OCI-LY7 (cell line): ENCODE data around the gene COL4A2. TPM values are rescaled to one million over a fixed set of nuclear protein-coding genes. Genes with fewer than 3 reads are reported as not detected.

ENCODE experiments used
- BruUV-seq: library from RNA; stranded (reverse); fragments of 400-500 nt; replicated peaks from 2 replicates; lab custom pipeline; 2021; lab: Mats Ljungman, UMichigan
- CTCF ChIA-PET: fragments of 300-600 bp; sonication (Branson Sonifier 250); formaldehyde crosslinking; loops from one replicate; lab custom pipeline; 2022; ENCODE audit warnings: antibody characterized with exemption; ENCODE audit not compliant: unreplicated experiment; lab: Charles Lee
- POLR2A ChIA-PET: fragments of 300-600 bp; sonication (Branson Sonifier 250); formaldehyde crosslinking; loops from one replicate; lab custom pipeline; 2022; ENCODE audit warnings: antibody characterized with exemption; lab: Charles Lee
- DNase-seq: peaks from one replicate; pipeline ENCODE4 v3.0.0-alpha.2; 2015; ENCODE audit warnings: low spot score
- H2AFZ ChIP-seq: fragments of 200-600 bp; sonication (generic), shearing (Covaris generic); 2 replicates; pipeline ENCODE4 v1.6.1; 2014; ENCODE audit warnings: mild to moderate bottlenecking, antibody characterized with exemption, low read length, moderate library complexity
- H3K27ac ChIP-seq: fragments of 200-600 bp; sonication (generic); 2 replicates; pipeline ENCODE4 v1.5.1; 2014; ENCODE audit warnings: mixed run types, low read depth, mild to moderate bottlenecking, moderate library complexity, low read length, inconsistent platforms; ENCODE audit not compliant: poor library complexity, severe bottlenecking
- H3K36me3 ChIP-seq: fragments of 200-600 bp; sonication (generic); 2 replicates; pipeline ENCODE4 v1.6.1; 2014; ENCODE audit warnings: mild to moderate bottlenecking, antibody characterized with exemption, low read length, moderate library complexity, mixed read lengths; ENCODE audit not compliant: insufficient read depth
- H3K4me1 ChIP-seq: fragments of 200-600 bp; sonication (generic); 2 replicates; pipeline ENCODE4 v1.5.1; 2014; ENCODE audit warnings: mild to moderate bottlenecking, low read length; ENCODE audit not compliant: insufficient read depth, poor library complexity, severe bottlenecking
- H3K4me2 ChIP-seq: fragments of 200-600 bp; sonication (generic); 2 replicates; pipeline ENCODE4 v1.6.1; 2014; ENCODE audit warnings: mild to moderate bottlenecking, low read length
- H3K4me3 ChIP-seq: fragments of 200-600 bp; sonication (generic); 2 replicates; pipeline ENCODE4 v1.5.1; 2014; ENCODE audit warnings: mild to moderate bottlenecking, low read depth, low read length; ENCODE audit not compliant: poor library complexity, severe bottlenecking
- H3K79me2 ChIP-seq: fragments of 200-600 bp; sonication (generic); 2 replicates; pipeline ENCODE4 v1.6.1; 2016; ENCODE audit warnings: low read depth, mild to moderate bottlenecking, low read length, moderate library complexity, mixed read lengths; ENCODE audit not compliant: insufficient read depth
- H3K9me2 ChIP-seq: fragments of 200-600 bp; sonication (generic); 2 replicates; pipeline ENCODE4 v1.6.1; 2016; ENCODE audit warnings: mild to moderate bottlenecking, low read length, mixed read lengths; ENCODE audit not compliant: insufficient read depth
- H3K9me3 ChIP-seq: fragments of 200-600 bp; sonication (generic); 2 replicates; pipeline ENCODE4 v1.6.1; 2014; ENCODE audit warnings: mild to moderate bottlenecking, mixed run types, low read length, mixed read lengths
- H4K20me1 ChIP-seq: fragments of 200-600 bp; sonication (generic); 2 replicates; pipeline ENCODE4 v1.6.1; 2014; ENCODE audit warnings: mild to moderate bottlenecking, antibody characterized with exemption, low read length, moderate library complexity, mixed read lengths; ENCODE audit not compliant: insufficient read depth
- EZH2phosphoT487 ChIP-seq: fragments of 200-600 bp; sonication (generic); IDR thresholded peaks from 2 replicates; pipeline ENCODE4 v1.6.1; 2018; ENCODE audit warnings: low read depth, borderline replicate concordance, mild to moderate bottlenecking, mixed run types, antibody characterized with exemption, low read length, moderate library complexity, mixed read lengths
- intact Hi-C: fragments of 100-400 bp; cut with micrococcal nuclease; formaldehyde crosslinking; loops from one replicate; pipeline ENCODE4 v1.10.0; 2022; ENCODE audit not compliant: unreplicated experiment
- total RNA-seq, 2 experiments: library from RNA; depleted of rRNA in 1 of 2; stranded (reverse); fragments of >200 nt in 1 of 2; shearing (Covaris generic) in 1 of 2; gene quantifications; 2 replicates each; pipeline ENCODE4 v1.2.3, GENCODE V29; 2014 to 2022
- TF ChIP-seq, protein P1 (sequence below): fragments of 200-600 bp; sonication (generic); conservative IDR thresholded peaks from 2 replicates; pipeline ENCODE4 v1.5.1; 2014; ENCODE audit warnings: mild to moderate bottlenecking, antibody characterized with exemption, low read length, moderate library complexity, mixed read lengths

The COL4A2 gene
- total RNA-seq, 2 experiments from 2014 or later, result 0.34 TPM; not detected in 1

DNA sequence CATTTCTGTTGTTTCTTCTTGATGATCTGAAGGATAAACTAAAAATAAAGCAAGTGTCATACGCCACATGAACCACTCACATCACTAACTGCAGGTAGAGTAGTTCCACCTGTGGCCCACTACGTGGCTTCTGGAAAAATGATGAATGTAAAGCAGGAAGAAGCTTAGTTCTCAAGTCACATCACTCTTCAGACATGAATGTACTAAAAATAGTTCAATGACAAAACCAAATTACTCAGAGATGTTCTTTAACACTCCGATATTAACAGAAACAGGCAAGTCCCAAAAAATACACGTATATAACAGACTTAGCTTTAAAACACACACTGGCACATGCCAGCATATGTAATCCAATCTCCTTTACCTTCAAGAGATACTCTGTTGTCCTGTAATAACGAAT is 232.8 kb downstream of the COL4A2 start:
- POLR2A ChIA-PET, result interaction anchor here (0.9 kb wide), 1 partner anchor 18 kb away, joined by 5 read pairs; no protein-coding TSS in a partner anchor

DNA sequence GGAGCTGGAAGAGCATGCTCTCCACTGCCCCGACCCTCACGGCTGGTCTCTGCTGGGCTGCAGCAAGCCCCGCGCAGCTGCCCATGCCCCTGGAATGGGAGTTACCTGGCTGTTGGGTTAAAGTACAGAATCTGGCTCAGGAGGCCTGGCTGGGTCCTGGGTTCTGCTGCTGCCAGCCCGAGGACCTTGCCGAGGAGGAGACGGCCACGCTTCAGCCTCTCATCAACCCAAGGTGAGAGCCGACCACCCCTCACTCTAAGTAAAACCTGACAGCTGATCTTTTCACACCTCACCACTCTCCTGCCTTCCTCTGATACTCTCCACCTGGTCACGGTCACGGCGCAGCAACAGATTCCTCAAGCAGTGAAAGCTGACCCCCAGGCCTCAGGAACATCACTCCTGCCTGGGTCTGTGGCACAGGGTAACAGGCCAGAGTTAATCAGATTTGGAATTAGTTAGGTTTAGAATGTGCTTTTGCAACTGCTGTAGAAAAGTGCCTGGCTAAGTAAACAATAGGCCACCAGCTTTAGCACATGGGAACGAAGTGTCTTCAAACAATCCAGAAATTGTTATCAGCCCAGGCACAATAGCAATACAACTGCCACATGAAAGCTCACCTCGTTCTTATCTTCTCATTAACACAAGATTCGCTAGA is 233.9 kb downstream of the COL4A2 start:
- Histone ChIP-seq H3K4me1 (no peaks in the 10 kb centered on the region), H4K20me1 (no peaks in the 10 kb centered on the region), H3K4me2 (no peak overlapping the region), H3K9me2 (no peaks in the 10 kb centered on the region), H2AFZ (no peak overlapping the region), H3K79me2 (no peaks in the 10 kb centered on the region), H3K36me3 (no peaks in the 10 kb centered on the region), H3K27ac (no peak overlapping the region), H3K4me3 (no peak overlapping the region), H3K9me3 (no peaks in the 10 kb centered on the region)
- BruUV-seq, result no TSS peak
- TF ChIP-seq, protein P1, sequence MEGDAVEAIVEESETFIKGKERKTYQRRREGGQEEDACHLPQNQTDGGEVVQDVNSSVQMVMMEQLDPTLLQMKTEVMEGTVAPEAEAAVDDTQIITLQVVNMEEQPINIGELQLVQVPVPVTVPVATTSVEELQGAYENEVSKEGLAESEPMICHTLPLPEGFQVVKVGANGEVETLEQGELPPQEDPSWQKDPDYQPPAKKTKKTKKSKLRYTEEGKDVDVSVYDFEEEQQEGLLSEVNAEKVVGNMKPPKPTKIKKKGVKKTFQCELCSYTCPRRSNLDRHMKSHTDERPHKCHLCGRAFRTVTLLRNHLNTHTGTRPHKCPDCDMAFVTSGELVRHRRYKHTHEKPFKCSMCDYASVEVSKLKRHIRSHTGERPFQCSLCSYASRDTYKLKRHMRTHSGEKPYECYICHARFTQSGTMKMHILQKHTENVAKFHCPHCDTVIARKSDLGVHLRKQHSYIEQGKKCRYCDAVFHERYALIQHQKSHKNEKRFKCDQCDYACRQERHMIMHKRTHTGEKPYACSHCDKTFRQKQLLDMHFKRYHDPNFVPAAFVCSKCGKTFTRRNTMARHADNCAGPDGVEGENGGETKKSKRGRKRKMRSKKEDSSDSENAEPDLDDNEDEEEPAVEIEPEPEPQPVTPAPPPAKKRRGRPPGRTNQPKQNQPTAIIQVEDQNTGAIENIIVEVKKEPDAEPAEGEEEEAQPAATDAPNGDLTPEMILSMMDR, result no peak
- TF ChIP-seq EZH2phosphoT487, result no peak
- ChIA-PET POLR2A (no interaction called here), CTCF (no interaction called here)
- intact Hi-C loops, result no loop called here
- DNase-seq, result no peak

More for the DNA sequence above, 232.8 kb downstream of the COL4A2 start:
- H3K36me3 ChIP-seq, result no peaks in the 10 kb centered on the region
- no peak overlapping the region for H3K4me2 ChIP-seq
- CTCF ChIA-PET, result no interaction called here
- H3K79me2 ChIP-seq, result no peaks in the 10 kb centered on the region
- no TSS peak for BruUV-seq
- no peaks in the 10 kb centered on the region for H3K4me1 ChIP-seq
- H3K9me3 ChIP-seq, result no peaks in the 10 kb centered on the region
- no peak overlapping the region for H3K27ac ChIP-seq
- H2AFZ ChIP-seq, result no peak overlapping the region
- H3K4me3 ChIP-seq, result no peak overlapping the region
- no peak for TF ChIP-seq EZH2phosphoT487
- TF ChIP-seq, protein P1, result no peak
- no peak for DNase-seq
- H3K9me2 ChIP-seq, result no peaks in the 10 kb centered on the region
- H4K20me1 ChIP-seq, result no peaks in the 10 kb centered on the region
- intact Hi-C loops, result no loop called here

DNA sequence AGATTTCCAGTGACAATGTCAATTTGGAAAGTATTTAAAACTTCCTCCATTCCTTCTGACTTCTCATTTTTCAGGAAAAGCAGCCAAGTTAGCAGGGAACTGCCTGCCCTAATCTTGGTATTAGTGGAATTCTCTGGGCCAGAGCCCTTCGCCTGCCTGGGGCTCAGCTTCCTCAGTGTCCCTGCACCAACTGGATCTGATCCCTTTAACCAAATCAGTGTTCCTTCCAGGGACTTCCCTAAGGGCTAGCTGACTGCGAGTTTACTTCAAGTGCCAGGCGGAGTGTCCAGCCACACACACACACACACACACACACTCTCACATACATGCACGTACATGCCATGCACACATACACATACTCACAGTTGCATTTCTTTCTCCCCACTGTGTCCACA is 234.4 kb downstream of the COL4A2 start:
- H3K27ac ChIP-seq, result no peak overlapping the region
- no peak for TF ChIP-seq EZH2phosphoT487
- TF ChIP-seq, protein P1, result no peak
- H2AFZ ChIP-seq, result no peak overlapping the region
- no peak for DNase-seq
- no peak overlapping the region for H3K4me2 ChIP-seq
- intact Hi-C loops, result no loop called here
- no peaks in the 10 kb centered on the region for H3K4me1 ChIP-seq
- H3K79me2 ChIP-seq, result no peaks in the 10 kb centered on the region
- no TSS peak for BruUV-seq
- ChIA-PET CTCF (no interaction called here), POLR2A (no interaction called here)
- H4K20me1 ChIP-seq, result no peaks in the 10 kb centered on the region
- no peak overlapping the region for H3K4me3 ChIP-seq
- H3K36me3 ChIP-seq, result no peaks in the 10 kb centered on the region
- H3K9me2 ChIP-seq, result no peaks in the 10 kb centered on the region
- no peaks in the 10 kb centered on the region for H3K9me3 ChIP-seq
